ENCODE results near the gene INO80D. TPM values are rescaled to one million over a fixed set of nuclear protein-coding genes. Genes with fewer than 3 reads are reported as not detected.

The INO80D gene
- total RNA-seq, 1 donor from 2014 or later: 25.2 TPM

GRCh38 chr2:205975082-205975949, 110.7 kb downstream of the INO80D start:
- H3K4me1 Mint-ChIP-seq (ENCODE audit: low read depth): peaks cover 28% of the 10 kb centered on the region
- peak overlapping the region; percentile 99 for H3K27ac Mint-ChIP-seq
- DNase-seq (ENCODE audit: low spot score, unreplicated experiment): no peak
- peaks cover 12% of the 10 kb centered on the region for H3K9me3 Mint-ChIP-seq (ENCODE audit: low read depth)
- H3K36me3 Mint-ChIP-seq (ENCODE audit: insufficient read depth): peaks cover 4% of the 10 kb centered on the region
- H3K27me3 Mint-ChIP-seq: no peaks in the 10 kb centered on the region
- H3K4me3 Mint-ChIP-seq (ENCODE audit: low read depth): peak overlapping the region; percentile 49
- TF ChIP-seq CTCF (IDR thresholded peaks at IDR 0.05; ENCODE audit: unreplicated experiment): no peak

- Mint-ChIP-seq H3K27me3 (no peaks in the 10 kb centered on the region), H3K9me3 (ENCODE audit: low read depth) (no peaks in the 10 kb centered on the region), H3K36me3 (ENCODE audit: insufficient read depth) (no peaks in the 10 kb centered on the region), H3K27ac (no peak overlapping the region), H3K4me1 (ENCODE audit: low read depth) (peaks cover 28% of the 10 kb centered on the region), H3K4me3 (ENCODE audit: low read depth) (no peak overlapping the region)
- DNase-seq (ENCODE audit: low spot score, unreplicated experiment): no peak
- no peak for TF ChIP-seq CTCF (IDR thresholded peaks at IDR 0.05; ENCODE audit: unreplicated experiment)
Observed at GRCh38 chr2:205972113-205972512, 113.9 kb downstream of the INO80D start.

GRCh38 chr2:205970348-205970747, 115.6 kb downstream of the INO80D start:
- H3K27ac Mint-ChIP-seq: no peak overlapping the region

GRCh38 chr2:205969584-205969983, 116.4 kb downstream of the INO80D start:
- Mint-ChIP-seq H3K9me3 (ENCODE audit: low read depth) (no peaks in the 10 kb centered on the region), H3K36me3 (ENCODE audit: insufficient read depth) (no peaks in the 10 kb centered on the region), H3K27ac (no peak overlapping the region), H3K4me3 (ENCODE audit: low read depth) (no peak overlapping the region), H3K4me1 (ENCODE audit: low read depth) (peaks cover 12% of the 10 kb centered on the region), H3K27me3 (no peaks in the 10 kb centered on the region)
- no peak for TF ChIP-seq CTCF (IDR thresholded peaks at IDR 0.05; ENCODE audit: unreplicated experiment)
- no peak for DNase-seq (ENCODE audit: low spot score, unreplicated experiment)

More at GRCh38 chr2:205970348-205970747, 115.6 kb downstream of the INO80D start:
- no peaks in the 10 kb centered on the region for H3K36me3 Mint-ChIP-seq (ENCODE audit: insufficient read depth)
- H3K9me3 Mint-ChIP-seq (ENCODE audit: low read depth): no peaks in the 10 kb centered on the region
- H3K4me1 Mint-ChIP-seq (ENCODE audit: low read depth): peaks cover 19% of the 10 kb centered on the region
- TF ChIP-seq CTCF (IDR thresholded peaks at IDR 0.05; ENCODE audit: unreplicated experiment): no peak
- H3K4me3 Mint-ChIP-seq (ENCODE audit: low read depth): no peak overlapping the region
- DNase-seq (ENCODE audit: low spot score, unreplicated experiment): no peak
- no peaks in the 10 kb centered on the region for H3K27me3 Mint-ChIP-seq

GRCh38 chr2:205967391-205968075, 118.4 kb downstream of the INO80D start:
- no peaks in the 10 kb centered on the region for H3K27me3 Mint-ChIP-seq
- H3K27ac Mint-ChIP-seq: no peak overlapping the region
- DNase-seq (ENCODE audit: low spot score, unreplicated experiment): no peak
- H3K4me3 Mint-ChIP-seq (ENCODE audit: low read depth): no peak overlapping the region
- no peaks in the 10 kb centered on the region for H3K9me3 Mint-ChIP-seq (ENCODE audit: low read depth)
- peaks cover 14% of the 10 kb centered on the region for H3K4me1 Mint-ChIP-seq (ENCODE audit: low read depth)
- H3K36me3 Mint-ChIP-seq (ENCODE audit: insufficient read depth): no peaks in the 10 kb centered on the region
- no peak for TF ChIP-seq CTCF (IDR thresholded peaks at IDR 0.05; ENCODE audit: unreplicated experiment)

Measured in progenitor cell of endocrine pancreas (in vitro differentiated cells).